Heart right ventricle (tissue), 16 donors: ENCODE data around the gene ARHGEF17. TPM values are rescaled to one million over a fixed set of nuclear protein-coding genes. Genes with fewer than 3 reads are reported as not detected.

ENCODE experiments used
- ATAC-seq, 8 donors: fragments of 200-7000 bp; cut with Tn5 transposase; one replicate each; pipeline ENCODE4 v1.9.1; 2020; ENCODE audit warnings: mild to moderate bottlenecking in 8 of 8, moderate library complexity in 8 of 8, moderate number of reproducible peaks in 1 of 8
- DNase-seq, 2 donors: peaks; one replicate each; pipeline ENCODE4 v3.0.0-alpha.2; 2020
- H3K27ac ChIP-seq, 10 donors: fragments of 200-600 bp; sonication (generic) in 2 of 10; one replicate each; pipeline versions ENCODE4 v1.5.0 to v1.8.0; 2020 to 2022; ENCODE audit warnings: mild to moderate bottlenecking in 3 of 10
- H3K27me3 ChIP-seq, 7 donors: fragments of 200-600 bp; one replicate each; pipeline ENCODE4 v1.8.0; 2021 to 2022; ENCODE audit warnings: mild to moderate bottlenecking in 2 of 7
- H3K36me3 ChIP-seq, 9 donors: fragments of 200-600 bp; sonication (generic) in 1 of 9; one replicate each; pipeline versions ENCODE4 v1.5.0 to v1.8.0; 2020 to 2022; ENCODE audit warnings: mild to moderate bottlenecking in 2 of 9
- H3K4me1 ChIP-seq, 9 donors: fragments of 200-600 bp; sonication (generic) in 1 of 9; one replicate each; pipeline versions ENCODE4 v1.5.0 to v1.8.0; 2020 to 2022; ENCODE audit warnings: mild to moderate bottlenecking in 4 of 9
- H3K4me3 ChIP-seq, 10 donors: fragments of 200-600 bp; sonication (generic) in 2 of 10; one replicate each; pipeline versions ENCODE4 v1.5.0 to v1.8.0; 2020 to 2022; ENCODE audit warnings: mild to moderate bottlenecking in 7 of 10, moderate library complexity in 2 of 10
- H3K9me3 ChIP-seq, 11 donors: fragments of 200-600 bp in 10 of 11; sonication (generic) in 2 of 11; one replicate each; pipeline versions ENCODE4 v1.5.0 to v1.8.0; 2013 to 2022; ENCODE audit warnings: mild to moderate bottlenecking in 2 of 11, control low read depth in 1 of 11, moderate library complexity in 1 of 11
- WGBS, 2 donors: extraction: QIAGEN DNeasy Blood & Tissue Kit; methylation state at CpG; one replicate each; pipeline ENCODE4 v1.1.7; 2013; ENCODE audit warnings: inconsistent platforms in 1 of 2; 5-methylcytosine and 5-hydroxymethylcytosine counted together
- intact Hi-C, 10 donors: fragments of 100-400 bp; cut with DNase I; formaldehyde crosslinking; loops; one replicate each; pipeline versions ENCODE4 v1.11.1 to v1.14.2; 2022
- polyA plus RNA-seq, 2 donors: library from polyadenylated mRNA; stranded (reverse); fragments of 200-250 nt; gene quantifications; one replicate each; pipeline ENCODE4 v1.2.3, GENCODE V29; 2013
- total RNA-seq, 10 donors: library from RNA; stranded (reverse); fragmentation: NEBNext Ultra II Directional in 3 of 10; extraction: Animal tissue kit (Norgen Biotek cat#: 25700) in 3 of 10; gene quantifications; one replicate each; pipeline versions ENCODE4 v1.2.1 to v1.2.4, GENCODE V29; 2021 to 2023
- TF ChIP-seq, protein P1 (sequence below), 9 donors: fragments of 200-600 bp; sonication (generic) in 2 of 9; IDR thresholded peaks; one replicate each; pipeline versions ENCODE4 v1.5.0 to v1.8.0; 2021 to 2022; ENCODE audit warnings: antibody characterized with exemption in 9 of 9, mild to moderate bottlenecking in 5 of 9, moderate library complexity in 1 of 9
- donor health status: Arrhythmogenic right ventricular cardiomyopathy.
- donor health status: ischemic (EF 13 %, LVEDD 7.1; RV severe dilation, severe dysfunction).
- donor health status: healthy with polysubstance abuse.
- donor health status: DM: no; HTN: yes; CAD: no.
- donor health status: DM: no; HTN: no; CAD: no.
- donor health status: ischemic (EF 25% LVEDD 6.9; RV normal size, moderate dysfunction).
- donor health status: ischemic (EF 25% LVEDD 5.7; RV mildly dilated, moderate dysfunction).
- donor health status: healthy.
- donor health status: DM: yes; HTN: yes; CAD: no.
- donor health status: Ischemic cardiomyopathy.
- donor health status: ischemic (EF 35%, LVEDD 5.7; RV mildly dilated, moderate dysfunction).
- donor health status: nonischemic (EF 11% LVEDD 7.7; RV severe dilation, severe dysfunction).
- donor health status: DM: yes; HTN: yes; CAD: no.
- donor health status: PGD.
- donor health status: ischemic (EF 29% LVEDD 5.4; RV normal size, mild dysfunction).
- donor health status: nonischemic (EF 23%, LVEDD 6.1; RV moderate dilation, normal function).

The ARHGEF17 gene
- total and polyA plus RNA-seq, 12 donors, result 38.6 to 67.4 (median 51.2) TPM

DNA sequence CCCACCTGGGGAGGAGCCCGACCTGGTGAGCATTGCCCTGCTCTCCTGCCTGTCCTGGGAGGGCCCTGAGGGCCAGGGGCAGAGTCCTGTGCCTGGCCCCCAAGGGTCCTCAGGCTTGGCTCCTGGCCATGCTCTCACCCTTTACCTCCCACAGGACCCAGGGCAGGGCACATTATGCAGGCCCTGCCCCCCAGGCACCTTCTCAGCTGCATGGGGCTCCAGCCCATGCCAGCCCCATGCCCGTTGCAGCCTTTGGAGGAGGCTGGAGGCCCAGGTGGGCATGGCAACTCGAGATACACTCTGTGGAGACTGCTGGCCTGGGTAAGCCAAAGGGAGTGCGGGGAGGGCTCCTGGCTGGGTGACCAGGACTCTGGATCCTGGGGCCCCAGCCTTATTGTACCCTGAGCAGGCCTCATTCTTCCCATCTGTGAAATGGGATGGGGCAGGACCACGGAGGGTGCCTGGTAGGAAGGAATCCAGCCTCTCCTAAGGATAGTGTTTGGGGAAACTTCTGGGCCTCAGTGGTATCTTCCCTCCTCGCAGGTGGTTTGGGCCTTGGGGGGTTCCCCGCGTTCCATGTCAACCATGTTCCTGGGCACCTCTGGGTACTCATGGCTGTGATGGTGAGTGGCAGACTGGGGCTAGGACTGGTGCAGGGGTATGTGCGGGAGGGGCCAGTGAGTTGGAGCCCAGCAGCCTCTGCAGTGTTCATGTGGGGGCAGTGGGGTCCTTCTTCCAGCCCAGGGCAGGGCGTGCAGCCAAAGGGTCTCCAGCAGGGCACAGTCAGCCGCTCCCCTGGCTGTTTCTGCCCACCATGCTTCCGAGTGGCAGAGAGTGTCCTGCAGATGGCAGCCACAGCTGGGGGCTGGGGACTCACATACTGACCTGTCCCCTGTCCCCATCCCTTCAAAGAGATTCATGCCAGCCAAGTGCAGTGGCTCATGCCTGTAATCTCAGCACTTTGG is 82.8 kb downstream of the ARHGEF17 start:
- peaks cover 0 to 69% (median 0%) of the 10 kb centered on the region in 9 donors for H3K36me3 ChIP-seq
- peaks cover 10 to 63% (median 21%) of the 10 kb centered on the region in 9 donors for H3K4me1 ChIP-seq
- 91 to 96% methylated on average over 12 of the region's 12 CpGs for WGBS, 2 donors
- DNase-seq (no peak), ATAC-seq (no peak)
- H3K9me3 ChIP-seq, result no peaks in the 10 kb centered on the region
- intact Hi-C loops, result loop anchor here in 8 of 10 donors (5.0 to 10.0 kb wide), 6 partner anchors 39 to 96 kb away; partner anchors contain the start of gene ARHGEF17 (in 3 of the 8)
- H3K27ac ChIP-seq, result peak overlapping the region in 1 of 10 donors; percentile 44
- TF ChIP-seq, protein P1, sequence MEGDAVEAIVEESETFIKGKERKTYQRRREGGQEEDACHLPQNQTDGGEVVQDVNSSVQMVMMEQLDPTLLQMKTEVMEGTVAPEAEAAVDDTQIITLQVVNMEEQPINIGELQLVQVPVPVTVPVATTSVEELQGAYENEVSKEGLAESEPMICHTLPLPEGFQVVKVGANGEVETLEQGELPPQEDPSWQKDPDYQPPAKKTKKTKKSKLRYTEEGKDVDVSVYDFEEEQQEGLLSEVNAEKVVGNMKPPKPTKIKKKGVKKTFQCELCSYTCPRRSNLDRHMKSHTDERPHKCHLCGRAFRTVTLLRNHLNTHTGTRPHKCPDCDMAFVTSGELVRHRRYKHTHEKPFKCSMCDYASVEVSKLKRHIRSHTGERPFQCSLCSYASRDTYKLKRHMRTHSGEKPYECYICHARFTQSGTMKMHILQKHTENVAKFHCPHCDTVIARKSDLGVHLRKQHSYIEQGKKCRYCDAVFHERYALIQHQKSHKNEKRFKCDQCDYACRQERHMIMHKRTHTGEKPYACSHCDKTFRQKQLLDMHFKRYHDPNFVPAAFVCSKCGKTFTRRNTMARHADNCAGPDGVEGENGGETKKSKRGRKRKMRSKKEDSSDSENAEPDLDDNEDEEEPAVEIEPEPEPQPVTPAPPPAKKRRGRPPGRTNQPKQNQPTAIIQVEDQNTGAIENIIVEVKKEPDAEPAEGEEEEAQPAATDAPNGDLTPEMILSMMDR (IDR thresholded peaks at IDR 0.05), result no peak
- no peak overlapping the region for H3K4me3 ChIP-seq
- H3K27me3 ChIP-seq, result no peaks in the 10 kb centered on the region

DNA sequence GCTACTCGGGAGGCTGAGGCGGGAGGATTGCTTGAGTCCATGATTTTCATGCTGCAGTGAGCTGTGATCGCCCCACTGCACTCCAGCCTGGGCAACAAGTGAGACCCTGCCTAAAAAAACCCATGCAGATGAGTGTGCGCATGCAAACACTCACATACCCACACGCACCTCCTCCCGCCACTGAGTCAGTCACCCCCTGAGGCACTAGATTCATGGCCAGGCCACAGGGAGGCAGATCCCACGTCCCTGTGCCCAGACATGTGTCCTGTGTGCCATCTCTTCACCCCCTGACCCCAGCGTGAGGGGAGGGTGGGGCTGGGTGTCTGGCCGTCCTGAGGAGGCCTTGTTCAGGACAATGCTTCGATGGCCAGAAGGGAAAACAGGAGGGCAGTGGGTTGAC is 83.6 kb downstream of the ARHGEF17 start:
- no peak for ATAC-seq
- Histone ChIP-seq H3K4me1 (peaks cover 10 to 56% (median 21%) of the 10 kb centered on the region in 9 donors), H3K27me3 (no peaks in the 10 kb centered on the region), H3K27ac (no peak overlapping the region), H3K36me3 (peaks cover 0 to 77% (median 0%) of the 10 kb centered on the region in 9 donors), H3K4me3 (no peak overlapping the region), H3K9me3 (no peaks in the 10 kb centered on the region)
- TF ChIP-seq, protein P1 (IDR thresholded peaks at IDR 0.05), result no peak
- DNase-seq, result no peak
- intact Hi-C loops, result loop anchor here in 9 of 10 donors (2.0 to 10.0 kb wide), 8 partner anchors 39 to 97 kb away; partner anchors contain the start of gene ARHGEF17 (in 3 of the 9)
- 94 to 98% methylated on average over 10 of the region's 10 CpGs for WGBS, 2 donors

DNA sequence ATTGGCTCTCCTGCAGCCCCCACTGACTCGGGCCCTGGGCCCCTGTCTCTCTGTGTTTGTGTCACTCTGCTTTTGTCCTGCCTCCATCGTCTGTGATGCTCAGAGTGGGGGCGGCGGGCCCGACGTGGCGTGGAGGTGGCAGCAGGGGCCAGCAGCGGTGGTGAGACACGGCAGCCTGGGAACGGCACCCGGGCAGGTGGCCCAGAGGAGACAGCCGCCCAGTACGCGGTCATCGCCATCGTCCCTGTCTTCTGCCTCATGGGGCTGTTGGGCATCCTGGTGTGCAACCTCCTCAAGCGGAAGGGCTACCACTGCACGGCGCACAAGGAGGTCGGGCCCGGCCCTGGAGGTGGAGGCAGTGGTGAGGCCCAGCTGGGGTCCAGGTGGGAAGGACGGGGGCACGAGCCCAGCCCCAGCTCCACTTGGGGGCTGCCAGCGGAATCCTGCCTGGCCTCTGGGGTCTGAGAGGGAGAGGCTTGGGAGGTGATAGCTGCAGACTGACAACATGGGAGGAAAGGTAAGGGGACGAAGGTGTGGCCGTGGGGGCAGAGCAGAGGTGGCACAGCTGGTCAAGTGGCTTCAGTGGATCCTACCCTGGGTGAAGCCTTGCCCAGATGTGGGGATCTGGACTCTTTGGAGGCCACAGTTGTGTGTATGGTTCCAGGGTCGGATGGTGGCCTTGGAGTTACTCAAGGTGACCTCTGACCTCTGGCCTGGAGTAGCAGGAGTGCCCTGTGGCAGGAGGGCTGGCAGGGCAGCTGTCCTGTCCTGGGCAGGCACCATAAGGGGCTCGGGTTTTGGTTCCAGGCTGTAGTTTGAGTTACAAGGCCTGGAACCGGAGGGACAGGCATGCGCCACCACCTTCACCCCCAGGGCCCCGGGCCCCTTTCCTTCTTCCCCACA is 84.3 kb downstream of the ARHGEF17 start:
- intact Hi-C loops, result loop anchor here (1.0 to 10.0 kb wide), 10 partner anchors 40 to 98 kb away; partner anchors contain the start of gene ARHGEF17 (in 3 of the 10)
- TF ChIP-seq, protein P1 (IDR thresholded peaks at IDR 0.05), result no peak
- H3K4me3 ChIP-seq, result no peak overlapping the region
- H3K36me3 ChIP-seq, result peaks cover 0 to 84% (median 0%) of the 10 kb centered on the region in 9 donors
- 95% methylated on average over 30 to 31 of the region's 31 CpGs for WGBS, 2 donors
- H3K4me1 ChIP-seq, result peaks cover 10 to 60% (median 21%) of the 10 kb centered on the region in 9 donors
- peak overlapping the region in 1 of 10 donors; percentile 58 for H3K27ac ChIP-seq
- no peaks in the 10 kb centered on the region for H3K27me3 ChIP-seq
- ATAC-seq (no peak), DNase-seq (no peak)
- H3K9me3 ChIP-seq, result no peaks in the 10 kb centered on the region
